ENCODE data around the gene CCDC170.

The CCDC170 gene

GRCh38 chr6:151661509-151661908 lies 167.7 kb downstream of the CCDC170 start:
- in situ Hi-C loops (cut with MboI; ENCODE audit: low pct_unique_long_range_greater_than_20kb, low sequenced_read_pairs, unreplicated experiment), result no loop called here
- no peak for TF ChIP-seq CTCF (IDR thresholded peaks at IDR 0.05; ENCODE audit: extremely low read depth, insufficient read depth, missing control alignments)
- DNase-seq (ENCODE audit: low spot score), result no peak

- no peak for DNase-seq (ENCODE audit: low spot score)
- in situ Hi-C loops (cut with MboI; ENCODE audit: low pct_unique_long_range_greater_than_20kb, low sequenced_read_pairs, unreplicated experiment), result no loop called here
- TF ChIP-seq CTCF (IDR thresholded peaks at IDR 0.05; ENCODE audit: extremely low read depth, insufficient read depth, missing control alignments), result peak; percentile 50
Observed at GRCh38 chr6:151661928-151662327, 168.1 kb downstream of the CCDC170 start.

- no peak for TF ChIP-seq CTCF (IDR thresholded peaks at IDR 0.05; ENCODE audit: extremely low read depth, insufficient read depth, missing control alignments)
- in situ Hi-C loops (cut with MboI; ENCODE audit: low pct_unique_long_range_greater_than_20kb, low sequenced_read_pairs, unreplicated experiment), result no loop called here
- no peak for DNase-seq (ENCODE audit: low spot score)
Observed at GRCh38 chr6:151663559-151663958, 169.7 kb downstream of the CCDC170 start.

- in situ Hi-C loops (cut with MboI; ENCODE audit: low pct_unique_long_range_greater_than_20kb, low sequenced_read_pairs, unreplicated experiment), result no loop called here
- no peak for TF ChIP-seq CTCF (IDR thresholded peaks at IDR 0.05; ENCODE audit: extremely low read depth, insufficient read depth, missing control alignments)
- DNase-seq (ENCODE audit: low spot score), result no peak
Observed at GRCh38 chr6:151664390-151664789, 170.6 kb downstream of the CCDC170 start.

- in situ Hi-C loops (cut with MboI; ENCODE audit: low pct_unique_long_range_greater_than_20kb, low sequenced_read_pairs, unreplicated experiment), result no loop called here
Observed at GRCh38 chr6:151665329-151665728, 171.5 kb downstream of the CCDC170 start.

GRCh38 chr6:151666526-151666925 lies 172.7 kb downstream of the CCDC170 start:
- in situ Hi-C loops (cut with MboI; ENCODE audit: low pct_unique_long_range_greater_than_20kb, low sequenced_read_pairs, unreplicated experiment), result no loop called here
- no peak for DNase-seq (ENCODE audit: low spot score)
- no peak for TF ChIP-seq CTCF (IDR thresholded peaks at IDR 0.05; ENCODE audit: extremely low read depth, insufficient read depth, missing control alignments)

More at GRCh38 chr6:151665329-151665728, 171.5 kb downstream of the CCDC170 start:
- no peak for TF ChIP-seq CTCF (IDR thresholded peaks at IDR 0.05; ENCODE audit: extremely low read depth, insufficient read depth, missing control alignments)
- no peak for DNase-seq (ENCODE audit: low spot score)

GRCh38 chr6:151669208-151669560 lies 175.4 kb downstream of the CCDC170 start:
- DNase-seq (ENCODE audit: low spot score), result no peak
- in situ Hi-C loops (cut with MboI; ENCODE audit: low pct_unique_long_range_greater_than_20kb, low sequenced_read_pairs, unreplicated experiment), result no loop called here
- no peak for TF ChIP-seq CTCF (IDR thresholded peaks at IDR 0.05; ENCODE audit: extremely low read depth, insufficient read depth, missing control alignments)

All from GM13977 (cell line).